GM18526 (cell line): Measurements from ENCODE around the gene BARD1.
A peak's percentile ranks its signal among the peaks of the same experiment; 100 is the strongest.

Experiments
- POLR2A ChIP-seq: IDR thresholded peaks from 3 replicates; pipeline ENCODE4 v1.6.1; 2011; ENCODE audit not compliant: insufficient read length; ENCODE audit errors: extremely low read depth

The BARD1 gene

GRCh38 chr2:214808981-214809750 lies at the start of gene BARD1:
BARD1 (minus strand) TSS chr2:214809683; CDS start chr2:214809569, 114 bp downstream.
- peak; percentile 35 for TF ChIP-seq POLR2A

- TF ChIP-seq POLR2A, result no peak
Measured at GRCh38 chr2:214856137-214856536, 46.7 kb upstream of the BARD1 start.

- TF ChIP-seq POLR2A, result no peak
Measured at GRCh38 chr2:214853906-214854305, 44.4 kb upstream of the BARD1 start.

- no peak for TF ChIP-seq POLR2A
Measured at GRCh38 chr2:214843823-214844222, 34.3 kb upstream of the BARD1 start.

GRCh38 chr2:214839464-214839863 lies 30.0 kb upstream of the BARD1 start:
- TF ChIP-seq POLR2A, result no peak

GRCh38 chr2:214837466-214837865 lies 28.0 kb upstream of the BARD1 start:
- TF ChIP-seq POLR2A, result no peak

- TF ChIP-seq POLR2A, result no peak
Measured at GRCh38 chr2:214836568-214836967, 27.1 kb upstream of the BARD1 start.

GRCh38 chr2:214830794-214831346 lies 21.4 kb upstream of the BARD1 start:
- TF ChIP-seq POLR2A, result no peak

- no peak for TF ChIP-seq POLR2A
Measured at GRCh38 chr2:214816008-214816533, 6.6 kb upstream of the BARD1 start.

GRCh38 chr2:214810671-214811070 lies 1.2 kb upstream of the BARD1 start:
- TF ChIP-seq POLR2A, result no peak

- peak; percentile 76 for TF ChIP-seq POLR2A
Measured at GRCh38 chr2:214809751-214810564, 475 bp upstream of the BARD1 start.

GRCh38 chr2:214807653-214808052 lies 1.8 kb downstream of the BARD1 start:
- TF ChIP-seq POLR2A, result no peak

GRCh38 chr2:214801768-214802397 lies 7.6 kb downstream of the BARD1 start:
- TF ChIP-seq POLR2A, result no peak

GRCh38 chr2:214801068-214801467 lies 8.4 kb downstream of the BARD1 start:
- TF ChIP-seq POLR2A, result no peak

GRCh38 chr2:214800180-214800579 lies 9.3 kb downstream of the BARD1 start:
- TF ChIP-seq POLR2A, result no peak
